Loucy (cell line): ENCODE measurements around the gene MGAT5.

ENCODE experiments used
- H2AFZ ChIP-seq: fragments of 200-600 bp; sonication (generic); 2 replicates; pipeline ENCODE4 v1.6.0; 2016; ENCODE audit warnings: antibody characterized with exemption, mild to moderate bottlenecking, low read length, moderate library complexity
- H3F3A ChIP-seq: fragments of 200-600 bp; 2 replicates; pipeline ENCODE4 v1.6.0; 2016; ENCODE audit warnings: antibody characterized with exemption, low read depth, mild to moderate bottlenecking
- H3K27me3 ChIP-seq: fragments of 200-600 bp; sonication (generic); 2 replicates; pipeline ENCODE4 v1.6.1; 2014; ENCODE audit warnings: low read length, mild to moderate bottlenecking; ENCODE audit not compliant: insufficient read depth, poor library complexity, severe bottlenecking
- H3K36me3 ChIP-seq: fragments of 200-600 bp; sonication (generic); 2 replicates; pipeline ENCODE4 v1.6.1; 2016; ENCODE audit warnings: low read length; ENCODE audit not compliant: insufficient read depth
- H3K4me1 ChIP-seq: fragments of 200-600 bp; sonication (generic); 2 replicates; pipeline ENCODE4 v1.5.1; 2014; ENCODE audit warnings: low read length, mild to moderate bottlenecking; ENCODE audit not compliant: insufficient read depth, poor library complexity, severe bottlenecking
- H3K4me2 ChIP-seq: fragments of 200-600 bp; sonication (generic); 2 replicates; pipeline ENCODE4 v1.6.0; 2014; ENCODE audit warnings: antibody characterized with exemption, low read length, low read depth, mild to moderate bottlenecking; ENCODE audit not compliant: poor library complexity, severe bottlenecking
- H3K4me3 ChIP-seq: fragments of 200-600 bp; sonication (generic); 2 replicates; pipeline ENCODE4 v1.5.1; 2014; ENCODE audit warnings: low read length, mild to moderate bottlenecking, mixed read lengths; ENCODE audit not compliant: poor library complexity, severe bottlenecking
- H3K79me2 ChIP-seq: fragments of 200-600 bp; sonication (generic); 2 replicates; pipeline ENCODE4 v1.6.1; 2014; ENCODE audit warnings: low read length; ENCODE audit not compliant: insufficient read depth
- H3K9ac ChIP-seq: fragments of 200-600 bp; sonication (generic); 2 replicates; pipeline ENCODE4 v1.6.0; 2014; ENCODE audit warnings: mild to moderate bottlenecking, low read depth, low read length, moderate library complexity; ENCODE audit not compliant: poor library complexity, severe bottlenecking
- H3K9me2 ChIP-seq: fragments of 200-600 bp; sonication (generic); replicated peaks from 2 replicates; pipeline ENCODE4 v1.6.1; 2016; ENCODE audit warnings: low read depth, low read length, mixed read lengths
- H3K9me3 ChIP-seq: fragments of 200-600 bp; sonication (generic); 2 replicates; pipeline ENCODE4 v1.6.1; 2014; ENCODE audit warnings: mild to moderate bottlenecking, antibody characterized with exemption, low read length, low read depth; ENCODE audit not compliant: insufficient read depth
- H4K20me1 ChIP-seq: fragments of 200-600 bp; sonication (generic); 2 replicates; pipeline ENCODE4 v1.6.0; 2014; ENCODE audit warnings: antibody characterized with exemption, low read length, mild to moderate bottlenecking; ENCODE audit not compliant: insufficient read depth, poor library complexity, severe bottlenecking
- EZH2phosphoT487 ChIP-seq: fragments of 200-600 bp; IDR thresholded peaks from 2 replicates; pipeline ENCODE4 v1.6.1; 2018; ENCODE audit warnings: antibody characterized with exemption, mild to moderate bottlenecking, moderate library complexity, borderline replicate concordance
- TF ChIP-seq, protein P1 (sequence below): fragments of 200-600 bp; sonication (generic); conservative IDR thresholded peaks from 2 replicates; pipeline ENCODE4 v1.5.1; 2014; ENCODE audit warnings: mild to moderate bottlenecking, antibody characterized with exemption, low read length

MGAT5 gene

DNA sequence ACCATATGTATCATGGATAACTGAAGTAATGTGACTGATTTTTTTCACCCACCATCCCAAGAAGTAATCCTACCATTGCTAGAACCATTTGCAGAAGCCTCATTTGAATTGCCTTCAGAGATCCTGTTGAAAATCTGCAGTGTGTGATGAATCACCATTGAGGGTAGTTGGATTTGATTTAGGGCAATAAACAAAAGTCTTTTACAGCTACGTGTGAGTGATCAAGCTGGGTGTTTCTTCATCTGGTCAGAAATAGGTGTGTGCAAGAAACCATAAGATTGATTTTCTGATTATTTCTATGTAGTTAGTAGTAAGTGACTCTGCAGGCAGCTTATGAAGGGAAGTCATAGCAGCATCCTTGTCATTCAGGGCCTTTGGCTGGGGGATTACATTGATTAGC is 159.6 kb downstream of the MGAT5 start:
- H3K9ac ChIP-seq, result no peak overlapping the region
- no peak for TF ChIP-seq EZH2phosphoT487
- TF ChIP-seq, protein P1, sequence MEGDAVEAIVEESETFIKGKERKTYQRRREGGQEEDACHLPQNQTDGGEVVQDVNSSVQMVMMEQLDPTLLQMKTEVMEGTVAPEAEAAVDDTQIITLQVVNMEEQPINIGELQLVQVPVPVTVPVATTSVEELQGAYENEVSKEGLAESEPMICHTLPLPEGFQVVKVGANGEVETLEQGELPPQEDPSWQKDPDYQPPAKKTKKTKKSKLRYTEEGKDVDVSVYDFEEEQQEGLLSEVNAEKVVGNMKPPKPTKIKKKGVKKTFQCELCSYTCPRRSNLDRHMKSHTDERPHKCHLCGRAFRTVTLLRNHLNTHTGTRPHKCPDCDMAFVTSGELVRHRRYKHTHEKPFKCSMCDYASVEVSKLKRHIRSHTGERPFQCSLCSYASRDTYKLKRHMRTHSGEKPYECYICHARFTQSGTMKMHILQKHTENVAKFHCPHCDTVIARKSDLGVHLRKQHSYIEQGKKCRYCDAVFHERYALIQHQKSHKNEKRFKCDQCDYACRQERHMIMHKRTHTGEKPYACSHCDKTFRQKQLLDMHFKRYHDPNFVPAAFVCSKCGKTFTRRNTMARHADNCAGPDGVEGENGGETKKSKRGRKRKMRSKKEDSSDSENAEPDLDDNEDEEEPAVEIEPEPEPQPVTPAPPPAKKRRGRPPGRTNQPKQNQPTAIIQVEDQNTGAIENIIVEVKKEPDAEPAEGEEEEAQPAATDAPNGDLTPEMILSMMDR, result no peak
- H4K20me1 ChIP-seq, result no peaks in the 10 kb centered on the region

DNA sequence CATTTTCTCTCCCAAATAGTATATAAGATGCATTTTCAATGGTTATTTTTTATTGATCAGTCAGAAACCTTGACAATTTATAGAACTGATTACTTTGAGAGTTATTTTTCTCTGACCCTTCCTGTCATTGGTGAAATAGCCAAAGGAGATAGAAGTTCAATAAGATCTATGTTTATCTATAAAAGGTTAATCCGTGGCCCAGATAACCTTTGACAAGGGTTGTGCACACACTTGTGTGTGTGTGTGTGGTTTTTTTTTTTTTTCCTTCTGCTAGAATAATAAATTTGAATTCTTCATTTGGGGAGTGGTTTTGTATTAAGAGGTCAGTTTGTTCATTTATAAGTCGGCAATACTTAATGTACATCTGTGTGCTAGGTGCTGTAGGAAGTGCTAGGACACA is 160.0 kb downstream of the MGAT5 start:
- H3K9me3 ChIP-seq, result no peaks in the 10 kb centered on the region
- H3K36me3 ChIP-seq, result peaks cover 42% of the 10 kb centered on the region; the same call in 1 of the 2 replicates
- H4K20me1 ChIP-seq, result no peaks in the 10 kb centered on the region
- peaks cover 4% of the 10 kb centered on the region; the same call in 1 of the 2 replicates for H3K79me2 ChIP-seq
- H3K4me1 ChIP-seq, result peaks cover 37% of the 10 kb centered on the region
- no peaks in the 10 kb centered on the region for H3K27me3 ChIP-seq
- peaks cover 7% of the 10 kb centered on the region; the same call in 1 of the 2 replicates for H3F3A ChIP-seq
- H3K9ac ChIP-seq, result no peak overlapping the region
- H3K4me2 ChIP-seq, result no peak overlapping the region
- no peaks in the 10 kb centered on the region for H3K9me2 ChIP-seq
- H3K4me3 ChIP-seq, result no peak overlapping the region
- TF ChIP-seq EZH2phosphoT487, result no peak
- TF ChIP-seq, protein P1, result no peak
- no peak overlapping the region for H2AFZ ChIP-seq

More for the DNA sequence above, 159.6 kb downstream of the MGAT5 start:
- Histone ChIP-seq H3K4me2 (no peak overlapping the region), H3F3A (peaks cover 11% of the 10 kb centered on the region; the same call in 1 of the 2 replicates), H2AFZ (no peak overlapping the region), H3K4me1 (peaks cover 42% of the 10 kb centered on the region), H3K9me3 (no peaks in the 10 kb centered on the region), H3K79me2 (peaks cover 4% of the 10 kb centered on the region; the same call in 1 of the 2 replicates), H3K9me2 (no peaks in the 10 kb centered on the region), H3K27me3 (no peaks in the 10 kb centered on the region), H3K36me3 (peaks cover 39% of the 10 kb centered on the region; the same call in 1 of the 2 replicates), H3K4me3 (no peak overlapping the region)

DNA sequence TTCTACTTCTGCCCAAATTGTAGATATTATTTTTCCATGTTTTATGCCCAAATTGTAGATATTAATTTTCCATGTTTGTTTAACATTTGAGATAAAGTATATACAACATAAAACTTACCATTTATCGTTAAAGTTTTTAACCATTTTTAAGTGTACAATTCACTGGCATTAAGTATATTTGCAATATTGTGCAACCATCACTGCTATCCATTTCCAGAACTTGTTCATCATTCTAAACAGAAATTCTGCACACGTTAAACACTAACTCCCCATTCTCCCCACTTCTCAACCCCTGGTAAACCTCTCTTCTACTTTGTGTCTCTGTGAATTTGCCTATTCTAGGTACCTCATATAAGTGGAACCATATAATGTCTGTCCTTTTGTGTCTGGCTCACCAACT is 162.1 kb downstream of the MGAT5 start:
- Histone ChIP-seq H3K4me2 (no peak overlapping the region), H3K9me2 (no peaks in the 10 kb centered on the region), H3K4me1 (peaks cover 16% of the 10 kb centered on the region), H3F3A (peaks cover 6% of the 10 kb centered on the region; the same call in 1 of the 2 replicates), H3K79me2 (peaks cover 4% of the 10 kb centered on the region; the same call in 1 of the 2 replicates), H3K9ac (no peak overlapping the region), H4K20me1 (no peaks in the 10 kb centered on the region), H3K27me3 (no peaks in the 10 kb centered on the region), H2AFZ (no peak overlapping the region), H3K36me3 (peaks cover 49% of the 10 kb centered on the region; the same call in 1 of the 2 replicates), H3K4me3 (no peak overlapping the region), H3K9me3 (no peaks in the 10 kb centered on the region)
- TF ChIP-seq EZH2phosphoT487, result no peak
- TF ChIP-seq, protein P1, result no peak
